D721Med (cell line): ENCODE measurements around the gene PA2G4.

Experiments
- DNase-seq: peaks from one replicate; pipeline ENCODE4 v3.0.0; 2011; ENCODE audit warnings: low spot score; ENCODE audit not compliant: insufficient read length
- FAIRE-seq: peaks from 2 replicates; lab custom pipeline; 2011; peaks lifted over from hg19 to GRCh38; lab: Jason Lieb, UNC
- CTCF ChIP-seq: IDR thresholded peaks from 2 replicates; pipeline ENCODE4 v1.5.1; 2012; ENCODE audit warnings: mild to moderate bottlenecking, control low read depth; ENCODE audit not compliant: insufficient read depth; ENCODE audit errors: missing control alignments

Gene PA2G4

DNA sequence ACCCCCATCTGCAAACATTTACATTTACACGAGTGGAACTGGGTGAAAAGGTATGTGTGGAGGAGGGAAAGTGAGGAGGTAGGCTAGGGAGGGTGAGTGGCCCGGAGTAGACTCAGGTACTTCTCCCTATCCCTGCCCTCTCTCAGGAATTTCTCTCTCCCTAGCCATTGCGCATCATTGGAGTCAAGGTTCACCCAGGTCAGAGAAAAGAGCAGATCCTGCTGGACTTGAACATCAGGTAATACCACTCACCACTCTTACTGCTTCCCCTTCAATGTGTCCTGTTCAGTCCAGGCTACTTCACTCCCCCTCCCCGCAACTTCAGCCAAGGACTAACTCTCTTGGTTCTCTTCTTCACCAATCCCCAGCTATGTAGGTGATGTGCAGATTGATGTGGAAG is 26.5 kb downstream of the PA2G4 start:
- TF ChIP-seq CTCF: no peak
- no peak for FAIRE-seq
- no peak for DNase-seq

- no peak for FAIRE-seq
- no peak for DNase-seq
These were observed 30.5 kb downstream of the PA2G4 start for GRCh38 chr12:56134897-56135296.

DNA sequence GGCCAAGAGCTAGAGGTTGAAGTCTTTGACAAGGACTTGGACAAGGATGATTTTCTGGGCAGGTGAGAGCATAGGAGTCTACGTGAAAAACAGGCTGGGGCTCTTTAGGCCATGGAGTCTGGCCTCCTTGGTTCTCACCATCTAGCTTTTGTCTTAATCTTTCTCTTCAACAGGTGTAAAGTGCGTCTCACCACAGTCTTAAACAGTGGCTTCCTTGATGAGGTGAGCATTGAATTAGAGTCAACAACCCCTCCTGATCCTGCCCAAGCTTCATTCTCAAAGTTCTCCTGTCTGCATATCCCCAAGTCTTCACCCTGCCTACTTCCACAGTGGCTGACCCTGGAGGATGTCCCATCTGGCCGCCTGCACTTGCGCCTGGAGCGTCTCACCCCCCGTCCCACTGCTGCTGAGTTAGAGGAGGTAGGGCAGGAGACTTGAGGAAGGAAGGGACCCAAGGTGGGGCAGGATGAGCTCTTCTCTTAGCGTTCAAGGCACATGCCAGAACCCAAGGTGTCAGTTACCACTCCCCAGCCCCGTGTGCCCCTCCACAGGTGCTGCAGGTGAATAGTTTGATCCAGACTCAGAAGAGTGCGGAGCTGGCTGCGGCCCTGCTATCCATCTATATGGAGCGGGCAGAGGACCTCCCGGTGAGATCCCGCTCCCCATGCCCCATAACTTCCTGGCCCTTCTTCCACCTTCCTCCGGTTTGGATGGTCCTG is 33.7 kb downstream of the PA2G4 start:
- DNase-seq (no peak), FAIRE-seq (no peak)
- no peak for TF ChIP-seq CTCF

More at GRCh38 chr12:56134897-56135296, 30.5 kb downstream of the PA2G4 start:
- no peak for TF ChIP-seq CTCF

DNA sequence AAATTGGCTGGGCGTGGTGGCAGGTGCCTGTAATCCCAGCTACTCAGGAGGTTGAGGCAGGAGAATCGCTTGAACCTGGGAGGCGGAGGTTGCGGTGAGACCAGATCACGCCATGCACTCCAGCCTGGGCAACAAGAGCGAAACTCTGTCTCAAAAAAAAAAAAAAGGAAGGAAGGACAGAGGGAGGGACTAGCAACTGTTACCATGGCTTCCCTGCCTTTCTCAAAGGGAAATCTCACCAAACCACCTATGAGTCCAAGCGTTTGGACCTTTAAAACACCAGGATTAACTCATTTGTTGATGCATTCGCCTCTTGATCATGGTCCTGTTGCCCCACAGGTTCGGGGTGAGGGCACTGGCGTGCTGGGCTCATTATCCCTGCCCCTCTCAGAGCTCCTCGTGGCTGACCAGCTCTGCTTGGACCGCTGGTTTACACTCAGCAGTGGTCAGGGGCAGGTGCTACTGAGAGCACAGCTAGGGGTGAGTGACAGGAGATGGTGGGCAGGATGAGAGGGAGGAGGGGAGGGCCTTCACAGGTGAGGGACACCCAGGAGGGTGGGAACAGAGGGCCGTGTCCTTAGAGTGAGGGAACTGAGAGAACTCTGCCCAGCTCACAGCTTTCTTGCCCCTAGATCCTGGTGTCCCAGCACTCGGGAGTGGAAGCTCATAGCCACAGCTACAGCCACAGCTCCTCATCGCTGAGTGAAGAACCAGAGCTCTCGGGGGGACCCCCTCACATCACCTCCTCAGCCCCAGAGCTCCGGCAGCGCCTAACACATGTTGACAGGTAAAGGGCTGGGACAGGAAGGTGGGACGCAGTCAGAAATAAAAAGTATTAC is 37.8 kb downstream of the PA2G4 start:
- no peak for DNase-seq
- FAIRE-seq: no peak
- no peak for TF ChIP-seq CTCF

DNA sequence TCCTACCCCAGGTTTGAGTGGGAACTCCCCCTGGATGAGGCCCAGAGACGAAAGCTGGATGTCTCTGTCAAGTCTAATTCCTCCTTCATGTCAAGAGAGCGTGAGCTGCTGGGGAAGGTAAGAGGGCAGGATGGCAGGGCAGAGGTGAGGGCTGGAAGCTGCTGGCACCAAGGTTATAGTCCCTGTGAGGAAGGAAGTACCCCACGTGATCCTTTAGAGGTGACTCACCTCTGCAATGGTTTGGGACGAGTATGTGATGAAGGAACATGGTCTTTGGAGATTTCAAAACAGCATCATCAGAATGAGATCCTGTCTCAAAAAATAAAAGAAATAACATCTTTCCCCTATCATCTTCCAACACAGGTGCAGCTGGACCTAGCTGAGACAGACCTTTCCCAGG is 38.9 kb downstream of the PA2G4 start:
- no peak for DNase-seq
- FAIRE-seq: no peak
- no peak for TF ChIP-seq CTCF

GRCh38 chr12:56143870-56144269 is 39.5 kb downstream of the PA2G4 start:
- DNase-seq: no peak
- no peak for TF ChIP-seq CTCF
- FAIRE-seq: no peak

GRCh38 chr12:56145217-56145616 is 40.9 kb downstream of the PA2G4 start:
- no peak for TF ChIP-seq CTCF
- FAIRE-seq (no peak), DNase-seq (no peak)
